ENCODE data around the gene PPP2R3C. TPM values are rescaled to one million over a fixed set of nuclear protein-coding genes. Genes with fewer than 3 reads are reported as not detected.

Gene PPP2R3C
- total and polyA plus RNA-seq, 2 experiments from 2014 or later = 35.9 to 43.0 TPM

DNA sequence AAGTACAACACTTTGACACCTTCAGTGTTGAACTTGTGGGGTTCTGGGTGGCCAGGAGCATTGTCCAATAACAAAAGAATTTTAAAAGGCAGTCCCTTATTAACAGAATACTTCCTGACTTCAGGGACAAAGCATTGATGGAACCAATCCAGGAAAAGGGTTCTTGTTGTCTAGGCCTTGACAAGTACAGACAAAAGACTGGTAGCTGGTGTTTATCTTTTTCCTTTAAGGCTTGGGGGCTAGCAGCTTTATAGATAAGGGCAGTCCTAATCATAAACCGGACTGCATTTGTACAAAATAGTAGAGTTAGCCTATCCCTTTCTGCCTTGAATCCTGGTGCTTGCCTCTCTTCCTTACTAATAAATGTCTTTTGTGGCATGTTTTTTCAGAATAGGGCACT, 48.3 kb downstream of the PPP2R3C start:
- Mint-ChIP-seq H3K27ac (no peak overlapping the region), H3K9me3 (peaks cover 3% of the 10 kb centered on the region; the same call in 1 of the 3 replicates), H3K4me3 (no peak overlapping the region), H3K36me3 (ENCODE audit: low read depth) (peaks cover 22% of the 10 kb centered on the region), H3K27me3 (ENCODE audit: insufficient read depth, low read depth, poor library complexity) (peaks cover 2% of the 10 kb centered on the region), H3K4me1 (no peaks in the 10 kb centered on the region)
- Histone ChIP-seq H3K4me3 (no peak overlapping the region), H3K4me1 (ENCODE audit: insufficient read depth) (no peaks in the 10 kb centered on the region), H3K9me2 (ENCODE audit: insufficient read depth) (no peaks in the 10 kb centered on the region), H2AFZ (no peak overlapping the region), H4K20me1 (replicated peaks; ENCODE audit: insufficient read depth) (no peaks in the 10 kb centered on the region), H3K36me3 (ENCODE audit: insufficient read depth) (no peaks in the 10 kb centered on the region), H3K79me2 (replicated peaks; ENCODE audit: insufficient read depth) (no peaks in the 10 kb centered on the region), H3F3A (replicated peaks; ENCODE audit: low read depth) (no peaks in the 10 kb centered on the region), H3K4me2 (no peak overlapping the region), H3K27me3 (ENCODE audit: insufficient read depth) (no peaks in the 10 kb centered on the region), H3K27ac (ENCODE audit: low read depth) (no peak overlapping the region)
- TF ChIP-seq ZNF114 (CRISPR knock-in tag; IDR thresholded peaks at IDR 0.05) = no peak
- TF ChIP-seq EZH2 (IDR thresholded peaks at IDR 0.05; ENCODE audit: low read depth, unreplicated experiment) = no peak
- TF ChIP-seq, protein P1, sequence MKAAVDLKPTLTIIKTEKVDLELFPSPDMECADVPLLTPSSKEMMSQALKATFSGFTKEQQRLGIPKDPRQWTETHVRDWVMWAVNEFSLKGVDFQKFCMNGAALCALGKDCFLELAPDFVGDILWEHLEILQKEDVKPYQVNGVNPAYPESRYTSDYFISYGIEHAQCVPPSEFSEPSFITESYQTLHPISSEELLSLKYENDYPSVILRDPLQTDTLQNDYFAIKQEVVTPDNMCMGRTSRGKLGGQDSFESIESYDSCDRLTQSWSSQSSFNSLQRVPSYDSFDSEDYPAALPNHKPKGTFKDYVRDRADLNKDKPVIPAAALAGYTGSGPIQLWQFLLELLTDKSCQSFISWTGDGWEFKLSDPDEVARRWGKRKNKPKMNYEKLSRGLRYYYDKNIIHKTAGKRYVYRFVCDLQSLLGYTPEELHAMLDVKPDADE (IDR thresholded peaks at IDR 0.05) = no peak
- TF ChIP-seq ZNF331 (CRISPR knock-in tag; IDR thresholded peaks at IDR 0.05; ENCODE audit: low read depth) = no peak
- TF ChIP-seq, protein P2, sequence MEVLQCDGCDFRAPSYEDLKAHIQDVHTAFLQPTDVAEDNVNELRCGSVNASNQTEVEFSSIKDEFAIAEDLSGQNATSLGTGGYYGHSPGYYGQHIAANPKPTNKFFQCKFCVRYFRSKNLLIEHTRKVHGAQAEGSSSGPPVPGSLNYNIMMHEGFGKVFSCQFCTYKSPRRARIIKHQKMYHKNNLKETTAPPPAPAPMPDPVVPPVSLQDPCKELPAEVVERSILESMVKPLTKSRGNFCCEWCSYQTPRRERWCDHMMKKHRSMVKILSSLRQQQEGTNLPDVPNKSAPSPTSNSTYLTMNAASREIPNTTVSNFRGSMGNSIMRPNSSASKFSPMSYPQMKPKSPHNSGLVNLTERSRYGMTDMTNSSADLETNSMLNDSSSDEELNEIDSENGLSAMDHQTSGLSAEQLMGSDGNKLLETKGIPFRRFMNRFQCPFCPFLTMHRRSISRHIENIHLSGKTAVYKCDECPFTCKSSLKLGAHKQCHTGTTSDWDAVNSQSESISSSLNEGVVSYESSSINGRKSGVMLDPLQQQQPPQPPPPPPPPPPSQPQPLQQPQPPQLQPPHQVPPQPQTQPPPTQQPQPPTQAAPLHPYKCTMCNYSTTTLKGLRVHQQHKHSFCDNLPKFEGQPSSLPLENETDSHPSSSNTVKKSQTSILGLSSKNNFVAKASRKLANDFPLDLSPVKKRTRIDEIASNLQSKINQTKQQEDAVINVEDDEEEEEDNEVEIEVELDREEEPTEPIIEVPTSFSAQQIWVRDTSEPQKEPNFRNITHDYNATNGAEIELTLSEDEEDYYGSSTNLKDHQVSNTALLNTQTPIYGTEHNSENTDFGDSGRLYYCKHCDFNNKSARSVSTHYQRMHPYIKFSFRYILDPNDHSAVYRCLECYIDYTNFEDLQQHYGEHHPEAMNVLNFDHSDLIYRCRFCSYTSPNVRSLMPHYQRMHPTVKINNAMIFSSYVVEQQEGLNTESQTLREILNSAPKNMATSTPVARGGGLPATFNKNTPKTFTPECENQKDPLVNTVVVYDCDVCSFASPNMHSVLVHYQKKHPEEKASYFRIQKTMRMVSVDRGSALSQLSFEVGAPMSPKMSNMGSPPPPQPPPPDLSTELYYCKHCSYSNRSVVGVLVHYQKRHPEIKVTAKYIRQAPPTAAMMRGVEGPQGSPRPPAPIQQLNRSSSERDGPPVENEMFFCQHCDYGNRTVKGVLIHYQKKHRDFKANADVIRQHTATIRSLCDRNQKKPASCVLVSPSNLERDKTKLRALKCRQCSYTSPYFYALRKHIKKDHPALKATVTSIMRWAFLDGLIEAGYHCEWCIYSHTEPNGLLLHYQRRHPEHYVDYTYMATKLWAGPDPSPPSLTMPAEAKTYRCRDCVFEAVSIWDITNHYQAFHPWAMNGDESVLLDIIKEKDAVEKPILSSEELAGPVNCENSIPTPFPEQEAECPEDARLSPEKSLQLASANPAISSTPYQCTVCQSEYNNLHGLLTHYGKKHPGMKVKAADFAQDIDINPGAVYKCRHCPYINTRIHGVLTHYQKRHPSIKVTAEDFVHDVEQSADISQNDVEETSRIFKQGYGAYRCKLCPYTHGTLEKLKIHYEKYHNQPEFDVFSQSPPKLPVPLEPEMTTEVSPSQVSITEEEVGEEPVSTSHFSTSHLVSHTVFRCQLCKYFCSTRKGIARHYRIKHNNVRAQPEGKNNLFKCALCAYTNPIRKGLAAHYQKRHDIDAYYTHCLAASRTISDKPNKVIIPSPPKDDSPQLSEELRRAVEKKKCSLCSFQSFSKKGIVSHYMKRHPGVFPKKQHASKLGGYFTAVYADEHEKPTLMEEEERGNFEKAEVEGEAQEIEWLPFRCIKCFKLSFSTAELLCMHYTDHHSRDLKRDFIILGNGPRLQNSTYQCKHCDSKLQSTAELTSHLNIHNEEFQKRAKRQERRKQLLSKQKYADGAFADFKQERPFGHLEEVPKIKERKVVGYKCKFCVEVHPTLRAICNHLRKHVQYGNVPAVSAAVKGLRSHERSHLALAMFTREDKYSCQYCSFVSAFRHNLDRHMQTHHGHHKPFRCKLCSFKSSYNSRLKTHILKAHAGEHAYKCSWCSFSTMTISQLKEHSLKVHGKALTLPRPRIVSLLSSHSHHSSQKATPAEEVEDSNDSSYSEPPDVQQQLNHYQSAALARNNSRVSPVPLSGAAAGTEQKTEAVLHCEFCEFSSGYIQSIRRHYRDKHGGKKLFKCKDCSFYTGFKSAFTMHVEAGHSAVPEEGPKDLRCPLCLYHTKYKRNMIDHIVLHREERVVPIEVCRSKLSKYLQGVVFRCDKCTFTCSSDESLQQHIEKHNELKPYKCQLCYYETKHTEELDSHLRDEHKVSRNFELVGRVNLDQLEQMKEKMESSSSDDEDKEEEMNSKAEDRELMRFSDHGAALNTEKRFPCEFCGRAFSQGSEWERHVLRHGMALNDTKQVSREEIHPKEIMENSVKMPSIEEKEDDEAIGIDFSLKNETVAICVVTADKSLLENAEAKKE (CRISPR knock-in tag; IDR thresholded peaks at IDR 0.05) = no peak
- TF ChIP-seq CREB1 (CRISPR knock-in tag; IDR thresholded peaks at IDR 0.05; ENCODE audit: low read depth) = no peak
- no peak for TF ChIP-seq STAT1 (IDR thresholded peaks at IDR 0.05; ENCODE audit: unreplicated experiment)
- TF ChIP-seq JUNB (IDR thresholded peaks at IDR 0.05; ENCODE audit: unreplicated experiment) = no peak
- TF ChIP-seq, protein P3, sequence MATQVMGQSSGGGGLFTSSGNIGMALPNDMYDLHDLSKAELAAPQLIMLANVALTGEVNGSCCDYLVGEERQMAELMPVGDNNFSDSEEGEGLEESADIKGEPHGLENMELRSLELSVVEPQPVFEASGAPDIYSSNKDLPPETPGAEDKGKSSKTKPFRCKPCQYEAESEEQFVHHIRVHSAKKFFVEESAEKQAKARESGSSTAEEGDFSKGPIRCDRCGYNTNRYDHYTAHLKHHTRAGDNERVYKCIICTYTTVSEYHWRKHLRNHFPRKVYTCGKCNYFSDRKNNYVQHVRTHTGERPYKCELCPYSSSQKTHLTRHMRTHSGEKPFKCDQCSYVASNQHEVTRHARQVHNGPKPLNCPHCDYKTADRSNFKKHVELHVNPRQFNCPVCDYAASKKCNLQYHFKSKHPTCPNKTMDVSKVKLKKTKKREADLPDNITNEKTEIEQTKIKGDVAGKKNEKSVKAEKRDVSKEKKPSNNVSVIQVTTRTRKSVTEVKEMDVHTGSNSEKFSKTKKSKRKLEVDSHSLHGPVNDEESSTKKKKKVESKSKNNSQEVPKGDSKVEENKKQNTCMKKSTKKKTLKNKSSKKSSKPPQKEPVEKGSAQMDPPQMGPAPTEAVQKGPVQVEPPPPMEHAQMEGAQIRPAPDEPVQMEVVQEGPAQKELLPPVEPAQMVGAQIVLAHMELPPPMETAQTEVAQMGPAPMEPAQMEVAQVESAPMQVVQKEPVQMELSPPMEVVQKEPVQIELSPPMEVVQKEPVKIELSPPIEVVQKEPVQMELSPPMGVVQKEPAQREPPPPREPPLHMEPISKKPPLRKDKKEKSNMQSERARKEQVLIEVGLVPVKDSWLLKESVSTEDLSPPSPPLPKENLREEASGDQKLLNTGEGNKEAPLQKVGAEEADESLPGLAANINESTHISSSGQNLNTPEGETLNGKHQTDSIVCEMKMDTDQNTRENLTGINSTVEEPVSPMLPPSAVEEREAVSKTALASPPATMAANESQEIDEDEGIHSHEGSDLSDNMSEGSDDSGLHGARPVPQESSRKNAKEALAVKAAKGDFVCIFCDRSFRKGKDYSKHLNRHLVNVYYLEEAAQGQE (IDR thresholded peaks at IDR 0.05; ENCODE audit: unreplicated experiment) = no peak
- no peak for TF ChIP-seq NANOG (IDR thresholded peaks at IDR 0.05; ENCODE audit: borderline replicate concordance)
- TF ChIP-seq, protein P4, sequence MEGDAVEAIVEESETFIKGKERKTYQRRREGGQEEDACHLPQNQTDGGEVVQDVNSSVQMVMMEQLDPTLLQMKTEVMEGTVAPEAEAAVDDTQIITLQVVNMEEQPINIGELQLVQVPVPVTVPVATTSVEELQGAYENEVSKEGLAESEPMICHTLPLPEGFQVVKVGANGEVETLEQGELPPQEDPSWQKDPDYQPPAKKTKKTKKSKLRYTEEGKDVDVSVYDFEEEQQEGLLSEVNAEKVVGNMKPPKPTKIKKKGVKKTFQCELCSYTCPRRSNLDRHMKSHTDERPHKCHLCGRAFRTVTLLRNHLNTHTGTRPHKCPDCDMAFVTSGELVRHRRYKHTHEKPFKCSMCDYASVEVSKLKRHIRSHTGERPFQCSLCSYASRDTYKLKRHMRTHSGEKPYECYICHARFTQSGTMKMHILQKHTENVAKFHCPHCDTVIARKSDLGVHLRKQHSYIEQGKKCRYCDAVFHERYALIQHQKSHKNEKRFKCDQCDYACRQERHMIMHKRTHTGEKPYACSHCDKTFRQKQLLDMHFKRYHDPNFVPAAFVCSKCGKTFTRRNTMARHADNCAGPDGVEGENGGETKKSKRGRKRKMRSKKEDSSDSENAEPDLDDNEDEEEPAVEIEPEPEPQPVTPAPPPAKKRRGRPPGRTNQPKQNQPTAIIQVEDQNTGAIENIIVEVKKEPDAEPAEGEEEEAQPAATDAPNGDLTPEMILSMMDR (conservative IDR thresholded peaks at IDR 0.05; ENCODE audit: low read depth in 2 of 2) = no peak
- TF ChIP-seq POLR2AphosphoS5 (IDR thresholded peaks at IDR 0.05; ENCODE audit: low read depth) = no peak
- TF ChIP-seq EZH2phosphoT487 (IDR thresholded peaks at IDR 0.05; ENCODE audit: unreplicated experiment) = no peak
- ATAC-seq (no peak), DNase-seq (ENCODE audit: low spot score) (no peak)
